ENCODE measurements around the gene IPO4. TPM values are rescaled to one million over a fixed set of nuclear protein-coding genes. Genes with fewer than 3 reads are reported as not detected.

The IPO4 gene
- total RNA-seq, 1 experiment from 2014 or later, result 102 TPM

DNA sequence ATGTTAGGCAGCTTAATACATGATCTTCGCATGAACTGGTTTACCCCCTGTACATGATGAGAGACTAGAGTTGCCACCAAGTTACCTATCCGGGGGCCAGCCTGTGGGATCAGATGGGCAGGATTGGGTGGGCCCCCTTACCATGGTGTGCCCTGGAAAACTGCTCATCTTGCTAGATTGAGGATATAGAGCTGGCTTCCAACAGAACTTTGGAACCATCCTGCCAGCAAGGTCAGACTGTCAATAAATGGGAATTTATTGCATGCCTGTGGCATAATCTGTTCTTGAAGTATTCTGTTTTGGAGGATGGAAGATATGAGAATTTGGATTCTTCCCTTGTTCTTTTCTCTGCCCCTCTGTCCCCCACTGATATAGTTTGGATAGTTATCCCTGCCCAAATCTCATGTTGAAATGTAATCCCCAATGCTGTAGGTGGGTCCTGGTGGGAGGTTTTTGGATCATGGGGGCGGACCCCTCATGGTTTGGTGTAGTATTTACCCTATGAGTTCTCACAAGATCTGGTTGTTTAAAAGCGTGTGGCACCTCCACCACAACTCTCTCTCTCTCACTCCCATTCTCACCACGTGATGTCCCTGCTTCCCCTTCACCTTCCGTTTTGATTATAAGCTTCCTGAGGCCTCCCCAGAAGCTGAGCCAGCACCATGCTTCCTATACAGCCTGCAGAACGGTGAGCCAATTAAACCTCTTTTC lies 10.4 kb upstream of the IPO4 start:
- DNase-seq (ENCODE audit: low read depth, low spot score), result no peak
- H3K4me3 ChIP-seq (replicated peaks in 1 of 2; ENCODE audit: low read depth in 1 of 2, low read length in 2 of 2), result no peak overlapping the region
- H3K4me1 ChIP-seq (ENCODE audit: control insufficient read depth in 1 of 2, insufficient read depth in 2 of 2, low read length in 2 of 2), result peaks cover 14 to 26% of the 10 kb centered on the region in 2 experiments
- H3K27me3 ChIP-seq (ENCODE audit: insufficient read depth, low read length), result no peaks in the 10 kb centered on the region
- no peak for ATAC-seq
- no peak overlapping the region for H3K9ac ChIP-seq (ENCODE audit: low read length)
- H3K4me2 ChIP-seq (ENCODE audit: low read length), result no peak overlapping the region
- ChIA-PET CTCF (no interaction called here), RAD21 (ENCODE audit: low non-redundant PET in 1 of 2, low total read pairs in 2 of 2, uncharacterized antibody in 2 of 2, unreplicated experiment in 2 of 2) (no interaction called here), POLR2A (no interaction called here)
- no TSS peak for BruUV-seq (replicated peaks)
- peaks cover 24% of the 10 kb centered on the region for H3K79me2 ChIP-seq (ENCODE audit: insufficient read depth, low read length)
- H3K36me3 ChIP-seq (ENCODE audit: control insufficient read depth in 1 of 2, insufficient read depth in 2 of 2, low read length in 2 of 2), result peaks cover 0 to 15% of the 10 kb centered on the region in 2 experiments; a peak in 2 of 4 replicates
- H3K27ac ChIP-seq (ENCODE audit: low read depth, low read length), result no peak overlapping the region
- no peaks in the 10 kb centered on the region for H3K9me2 ChIP-seq (ENCODE audit: insufficient read depth)
- no peak for TF ChIP-seq ZFX (IDR thresholded peaks at IDR 0.05)
- TF ChIP-seq TCF7L2 (IDR thresholded peaks at IDR 0.05; ENCODE audit: borderline replicate concordance, extremely low read depth, insufficient read depth, insufficient read length), result no peak
- TF ChIP-seq FOSL1 (IDR thresholded peaks at IDR 0.05; ENCODE audit: low read depth), result no peak
- no peak for TF ChIP-seq SRF (IDR thresholded peaks at IDR 0.05; ENCODE audit: low read depth)
- no peak for TF ChIP-seq CEBPB (IDR thresholded peaks at IDR 0.05; ENCODE audit: low read depth)
- TF ChIP-seq JUND (IDR thresholded peaks at IDR 0.05), result no peak
- no peak for TF ChIP-seq ELF1 (IDR thresholded peaks at IDR 0.05; ENCODE audit: borderline replicate concordance, low read depth)
- TF ChIP-seq, protein P1, sequence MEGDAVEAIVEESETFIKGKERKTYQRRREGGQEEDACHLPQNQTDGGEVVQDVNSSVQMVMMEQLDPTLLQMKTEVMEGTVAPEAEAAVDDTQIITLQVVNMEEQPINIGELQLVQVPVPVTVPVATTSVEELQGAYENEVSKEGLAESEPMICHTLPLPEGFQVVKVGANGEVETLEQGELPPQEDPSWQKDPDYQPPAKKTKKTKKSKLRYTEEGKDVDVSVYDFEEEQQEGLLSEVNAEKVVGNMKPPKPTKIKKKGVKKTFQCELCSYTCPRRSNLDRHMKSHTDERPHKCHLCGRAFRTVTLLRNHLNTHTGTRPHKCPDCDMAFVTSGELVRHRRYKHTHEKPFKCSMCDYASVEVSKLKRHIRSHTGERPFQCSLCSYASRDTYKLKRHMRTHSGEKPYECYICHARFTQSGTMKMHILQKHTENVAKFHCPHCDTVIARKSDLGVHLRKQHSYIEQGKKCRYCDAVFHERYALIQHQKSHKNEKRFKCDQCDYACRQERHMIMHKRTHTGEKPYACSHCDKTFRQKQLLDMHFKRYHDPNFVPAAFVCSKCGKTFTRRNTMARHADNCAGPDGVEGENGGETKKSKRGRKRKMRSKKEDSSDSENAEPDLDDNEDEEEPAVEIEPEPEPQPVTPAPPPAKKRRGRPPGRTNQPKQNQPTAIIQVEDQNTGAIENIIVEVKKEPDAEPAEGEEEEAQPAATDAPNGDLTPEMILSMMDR (IDR thresholded peaks at IDR 0.05 in 2 of 3, conservative IDR thresholded peaks at IDR 0.05 in 1 of 3; ENCODE audit: borderline replicate concordance in 1 of 3, insufficient read depth in 1 of 3, low read depth in 2 of 3, low read length in 2 of 3), result no peak
- intact Hi-C loops (cut with micrococcal nuclease), result no loop called here
- H2AFZ ChIP-seq (ENCODE audit: low read depth, low read length, poor library complexity, severe bottlenecking), result no peak overlapping the region
- H4K20me1 ChIP-seq (ENCODE audit: insufficient read depth), result no peaks in the 10 kb centered on the region
- peaks cover 3 to 10% of the 10 kb centered on the region in 2 experiments; a peak in 1 of 4 replicates for H3K9me3 ChIP-seq (ENCODE audit: control insufficient read depth in 1 of 2, insufficient read depth in 1 of 2, low read depth in 1 of 2, low read length in 2 of 2)
